LHCN-M2 (cell line): ENCODE measurements around the gene IL2RG. TPM values are rescaled to one million over a fixed set of nuclear protein-coding genes. Genes with fewer than 3 reads are reported as not detected.
A peak's percentile ranks its signal among the peaks of the same experiment; 100 is the strongest.

Experiments
- DNase-seq: peaks from one replicate; pipeline ENCODE4 v3.0.0-alpha.2; 2012; ENCODE audit warnings: low read depth
- polyA plus RNA-seq: library from polyadenylated mRNA; unstranded; fragments of >200 nt; gene quantifications from one replicate; pipeline ENCODE4 v1.2.1, GENCODE V29; 2012; ENCODE audit warnings: missing spikeins
- total RNA-seq: library from RNA; depleted of rRNA; stranded (reverse); fragments of >200 nt; gene quantifications from 2 replicates; pipeline ENCODE4 v1.2.3, GENCODE V29; 2014; rRNA removed

The IL2RG gene
- total RNA-seq: not detected in 2 replicates
- 0.32 TPM for polyA plus RNA-seq

GRCh38 chrX:71111141-71111843 is at the start of gene IL2RG:
Gene IL2RG, minus strand, starts transcription at chrX:71111577. Its CDS starts 38 bp downstream, at chrX:71111539.
- DNase-seq: no peak

GRCh38 chrX:71160475-71160874 is 49.1 kb upstream of the IL2RG start:
- DNase-seq: no peak

GRCh38 chrX:71159335-71159734 is 48.0 kb upstream of the IL2RG start:
- DNase-seq: no peak

- no peak for DNase-seq
Observed at GRCh38 chrX:71158603-71159002, 47.2 kb upstream of the IL2RG start.

GRCh38 chrX:71154641-71155040 is 43.3 kb upstream of the IL2RG start:
- DNase-seq: no peak

- DNase-seq: no peak
Observed at GRCh38 chrX:71154196-71154595, 42.8 kb upstream of the IL2RG start.

GRCh38 chrX:71151366-71151765 is 40.0 kb upstream of the IL2RG start:
- no peak for DNase-seq

- DNase-seq: no peak
Observed at GRCh38 chrX:71148278-71148663, 36.9 kb upstream of the IL2RG start.

GRCh38 chrX:71147496-71148277 is 36.3 kb upstream of the IL2RG start:
- no peak for DNase-seq

- DNase-seq: no peak
Observed at GRCh38 chrX:71144651-71145050, 33.3 kb upstream of the IL2RG start, which contains the start of gene NLGN3. Gene NLGN3, plus strand, starts transcription at chrX:71144841. Its CDS starts 2,909 bp downstream, at chrX:71147750.

- DNase-seq: no peak
Observed at GRCh38 chrX:71143508-71143907, 32.1 kb upstream of the IL2RG start.

- DNase-seq: no peak
Observed at GRCh38 chrX:71140440-71140839, 29.1 kb upstream of the IL2RG start.

- DNase-seq: no peak
Observed at GRCh38 chrX:71131510-71131909, 20.1 kb upstream of the IL2RG start.

- DNase-seq: peak; percentile 42
Observed at GRCh38 chrX:71128915-71129765, 17.8 kb upstream of the IL2RG start.

GRCh38 chrX:71128166-71128833 is 16.9 kb upstream of the IL2RG start:
- DNase-seq: peak; percentile 58

- no peak for DNase-seq
Observed at GRCh38 chrX:71118985-71119535, 7.7 kb upstream of the IL2RG start.

GRCh38 chrX:71118032-71118984 is 6.9 kb upstream of the IL2RG start, which contains the start of gene MED12:
Gene MED12, plus strand, starts transcription at chrX:71118596. Its CDS starts 159 bp downstream, at chrX:71118755.
- DNase-seq: peak; percentile 75

GRCh38 chrX:71117358-71117757 is 6.0 kb upstream of the IL2RG start:
- no peak for DNase-seq

GRCh38 chrX:71111921-71112431 is 599 bp upstream of the IL2RG start:
- no peak for DNase-seq
